IPS-NIHi7 (cell line): ENCODE results near the gene QPRT.
"Not testable (repeated sequence)": the region's sequence is repeated elsewhere in the genome, so short reads cannot be mapped to it uniquely, and the experiment has no call there.

Experiments
- DNase-seq: peaks from one replicate; pipeline ENCODE4 v3.0.0; 2012; ENCODE audit warnings: mixed read lengths; ENCODE audit errors: extremely low spot score

Gene QPRT

GRCh38 chr16:29662729-29663015 is 16.3 kb upstream of the QPRT start:
- peak; percentile 15 for DNase-seq

GRCh38 chr16:29663016-29663806 is 15.8 kb upstream of the QPRT start, which contains the start of gene SPN:
Gene SPN (plus strand): TSS chr16:29663247. CDS start chr16:29663729, 482 bp downstream.
- no peak for DNase-seq

DNA sequence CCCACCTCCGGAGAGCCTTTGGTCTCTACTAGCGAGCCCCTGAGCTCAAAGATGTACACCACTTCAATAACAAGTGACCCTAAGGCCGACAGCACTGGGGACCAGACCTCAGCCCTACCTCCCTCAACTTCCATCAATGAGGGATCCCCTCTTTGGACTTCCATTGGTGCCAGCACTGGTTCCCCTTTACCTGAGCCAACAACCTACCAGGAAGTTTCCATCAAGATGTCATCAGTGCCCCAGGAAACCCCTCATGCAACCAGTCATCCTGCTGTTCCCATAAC is 15.2 kb upstream of the QPRT start:
- DNase-seq: no peak

DNA sequence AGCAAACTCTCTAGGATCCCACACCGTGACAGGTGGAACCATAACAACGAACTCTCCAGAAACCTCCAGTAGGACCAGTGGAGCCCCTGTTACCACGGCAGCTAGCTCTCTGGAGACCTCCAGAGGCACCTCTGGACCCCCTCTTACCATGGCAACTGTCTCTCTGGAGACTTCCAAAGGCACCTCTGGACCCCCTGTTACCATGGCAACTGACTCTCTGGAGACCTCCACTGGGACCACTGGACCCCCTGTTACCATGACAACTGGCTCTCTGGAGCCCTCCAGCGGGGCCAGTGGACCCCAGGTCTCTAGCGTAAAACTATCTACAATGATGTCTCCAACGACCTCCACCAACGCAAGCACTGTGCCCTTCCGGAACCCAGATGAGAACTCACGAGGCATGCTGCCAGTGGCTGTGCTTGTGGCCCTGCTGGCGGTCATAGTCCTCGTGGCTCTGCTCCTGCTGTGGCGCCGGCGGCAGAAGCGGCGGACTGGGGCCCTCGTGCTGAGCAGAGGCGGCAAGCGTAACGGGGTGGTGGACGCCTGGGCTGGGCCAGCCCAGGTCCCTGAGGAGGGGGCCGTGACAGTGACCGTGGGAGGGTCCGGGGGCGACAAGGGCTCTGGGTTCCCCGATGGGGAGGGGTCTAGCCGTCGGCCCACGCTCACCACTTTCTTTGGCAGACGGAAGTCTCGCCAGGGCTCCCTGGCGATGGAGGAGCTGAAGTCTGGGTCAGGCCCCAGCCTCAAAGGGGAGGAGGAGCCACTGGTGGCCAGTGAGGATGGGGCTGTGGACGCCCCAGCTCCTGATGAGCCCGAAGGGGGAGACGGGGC is 14.7 kb upstream of the QPRT start:
- DNase-seq: no peak

DNA sequence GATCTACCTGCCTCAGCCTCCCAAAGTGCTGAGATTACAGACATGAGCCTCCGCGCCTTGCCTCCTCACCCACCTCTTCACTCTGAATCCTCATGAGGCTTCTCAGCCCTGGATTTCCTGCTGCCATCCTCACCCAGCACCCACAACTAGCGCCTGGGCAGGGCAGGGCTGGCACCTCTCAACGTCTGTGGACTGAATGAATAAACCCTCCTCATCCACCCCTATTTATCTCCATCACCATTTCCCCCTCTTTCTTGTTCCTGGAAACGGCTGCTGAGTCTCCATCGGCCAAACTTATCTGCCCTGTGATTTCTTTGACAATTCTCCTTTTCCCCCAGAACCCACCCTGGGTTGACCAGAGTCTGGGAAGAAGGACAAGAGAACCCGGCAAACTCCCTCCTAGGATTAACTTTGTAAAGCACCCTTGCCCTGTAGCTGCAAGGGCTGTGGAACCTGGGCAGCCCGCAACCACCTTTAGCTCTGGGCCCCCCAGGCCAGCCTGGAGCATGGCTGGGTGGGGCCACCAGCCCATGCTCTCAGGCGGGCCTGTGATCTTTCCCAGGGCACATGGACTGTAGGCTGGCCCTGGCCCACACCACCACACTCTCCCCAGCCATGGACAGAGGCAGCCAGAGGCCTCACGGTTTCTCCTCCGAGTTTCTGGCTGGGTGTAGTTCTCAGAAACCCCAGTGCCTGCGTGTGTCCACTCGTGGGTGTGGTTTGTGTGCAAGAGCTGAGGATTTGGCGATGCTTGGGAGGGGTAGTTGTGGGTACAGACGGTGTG is 13.5 kb upstream of the QPRT start:
- no peak for DNase-seq

DNA sequence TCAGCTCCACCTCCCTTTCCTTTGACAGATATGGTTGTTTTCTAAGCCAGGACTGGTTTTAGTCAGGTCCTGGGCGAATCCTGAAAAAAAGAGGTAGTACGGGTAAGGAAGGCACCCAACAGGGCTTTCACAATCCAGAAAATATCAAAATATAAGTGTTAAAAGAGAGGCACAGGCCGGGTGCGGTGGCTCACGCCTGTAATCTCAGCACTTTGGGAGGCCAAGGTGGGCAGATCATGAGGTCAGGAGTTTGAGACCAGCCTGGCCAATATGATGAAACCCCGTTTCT is 11.7 kb upstream of the QPRT start:
- DNase-seq: not testable (repeated sequence)

- no peak for DNase-seq
Measured at GRCh38 chr16:29667755-29668154, 11.2 kb upstream of the QPRT start.

DNA sequence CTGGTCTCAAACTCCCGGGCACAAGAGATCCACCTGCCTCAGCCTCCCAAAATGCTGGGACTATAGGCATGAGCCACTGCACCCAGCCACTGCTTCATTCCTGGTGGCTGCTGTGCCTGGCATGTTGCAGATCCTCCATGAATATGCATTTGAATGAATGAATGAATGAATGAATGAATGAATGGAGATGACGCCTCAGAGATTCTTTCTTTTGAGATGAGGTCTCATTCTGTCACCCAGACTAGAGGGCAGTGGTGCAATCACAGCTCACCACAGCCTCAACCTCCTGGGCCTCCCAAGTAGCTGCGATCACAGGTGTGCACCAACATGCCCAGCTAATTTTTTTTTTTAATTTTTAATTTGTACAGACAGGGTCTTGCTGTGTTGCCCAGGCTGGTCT is 10.7 kb upstream of the QPRT start:
- DNase-seq: no peak

DNA sequence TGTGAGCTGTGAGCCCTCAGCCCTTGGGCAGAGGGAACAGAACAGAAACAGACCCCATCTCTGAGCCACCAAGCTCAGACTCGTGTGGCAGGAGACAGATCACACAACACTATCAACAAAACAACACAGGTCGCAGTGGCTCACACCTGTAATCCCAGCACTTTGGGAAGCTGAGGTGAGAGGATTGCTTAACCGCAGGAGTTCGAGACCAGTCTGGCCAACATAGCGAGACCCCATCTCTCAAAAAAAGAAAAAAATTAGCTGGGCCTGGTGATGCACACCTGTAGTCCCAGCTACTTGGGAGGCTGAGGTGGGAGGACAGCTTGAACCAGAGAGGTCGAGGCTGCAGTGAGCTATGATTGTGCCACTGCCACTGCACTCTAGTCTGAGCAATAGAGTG is 5.5 kb upstream of the QPRT start:
- DNase-seq: no peak

DNA sequence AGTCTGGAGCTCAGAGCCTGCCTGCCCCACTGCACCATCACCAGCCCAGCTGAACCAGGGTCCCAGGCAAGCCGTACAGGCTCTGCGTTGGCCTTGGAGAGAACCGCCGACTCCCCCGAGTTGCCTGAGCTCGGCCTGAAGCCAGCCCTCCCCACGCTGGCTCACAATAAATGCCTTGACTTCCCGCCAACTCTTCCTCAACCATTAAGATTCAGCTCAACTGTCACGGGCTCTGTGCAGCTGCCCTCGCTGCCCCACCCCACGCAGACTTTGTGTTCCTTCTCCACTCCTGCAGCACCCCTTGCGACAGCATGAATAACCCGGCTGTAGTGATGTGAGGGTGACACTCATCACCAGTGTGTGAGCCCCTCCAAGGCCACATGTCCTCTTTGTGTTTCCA is 4.8 kb upstream of the QPRT start:
- DNase-seq: no peak

DNA sequence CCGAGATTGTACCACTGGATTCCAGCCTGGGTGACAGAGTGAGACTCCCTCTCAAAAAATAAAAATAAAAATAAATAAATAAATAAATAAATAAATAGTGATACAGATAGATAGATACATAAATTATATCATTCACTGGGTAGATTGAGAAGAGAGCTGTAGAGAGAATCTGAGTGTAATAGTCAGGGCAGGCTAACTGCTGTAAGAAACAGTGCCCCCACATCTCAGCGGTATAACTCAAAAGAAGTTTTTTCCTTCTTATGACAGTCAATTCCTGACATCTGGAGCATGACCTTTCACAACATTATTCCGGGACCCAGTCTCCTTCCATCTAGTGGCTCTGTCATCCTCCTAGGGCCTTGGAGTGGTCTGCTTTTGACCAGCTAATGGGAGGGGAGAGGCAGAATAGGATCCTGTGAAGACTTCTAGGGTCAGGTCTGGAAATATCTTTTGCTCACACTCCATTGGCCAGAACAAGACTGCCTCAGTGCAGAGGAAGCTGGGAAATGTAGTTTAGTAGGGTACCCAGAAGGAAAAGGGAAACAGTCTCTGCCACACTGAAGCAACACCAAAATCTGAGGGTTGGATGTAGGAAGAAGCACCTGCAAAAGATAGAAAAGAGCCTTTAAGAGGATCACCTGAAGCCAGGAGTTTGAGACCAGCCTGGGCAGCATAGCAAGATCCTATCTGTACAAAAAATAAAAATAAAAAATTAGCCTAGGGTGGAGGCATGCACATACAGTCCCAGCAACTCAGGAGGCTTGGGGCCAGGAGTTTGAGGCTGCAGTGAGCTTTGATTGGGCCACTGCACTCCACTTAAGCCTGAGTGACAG is 3.0 kb upstream of the QPRT start:
- DNase-seq: peak; percentile 70

DNA sequence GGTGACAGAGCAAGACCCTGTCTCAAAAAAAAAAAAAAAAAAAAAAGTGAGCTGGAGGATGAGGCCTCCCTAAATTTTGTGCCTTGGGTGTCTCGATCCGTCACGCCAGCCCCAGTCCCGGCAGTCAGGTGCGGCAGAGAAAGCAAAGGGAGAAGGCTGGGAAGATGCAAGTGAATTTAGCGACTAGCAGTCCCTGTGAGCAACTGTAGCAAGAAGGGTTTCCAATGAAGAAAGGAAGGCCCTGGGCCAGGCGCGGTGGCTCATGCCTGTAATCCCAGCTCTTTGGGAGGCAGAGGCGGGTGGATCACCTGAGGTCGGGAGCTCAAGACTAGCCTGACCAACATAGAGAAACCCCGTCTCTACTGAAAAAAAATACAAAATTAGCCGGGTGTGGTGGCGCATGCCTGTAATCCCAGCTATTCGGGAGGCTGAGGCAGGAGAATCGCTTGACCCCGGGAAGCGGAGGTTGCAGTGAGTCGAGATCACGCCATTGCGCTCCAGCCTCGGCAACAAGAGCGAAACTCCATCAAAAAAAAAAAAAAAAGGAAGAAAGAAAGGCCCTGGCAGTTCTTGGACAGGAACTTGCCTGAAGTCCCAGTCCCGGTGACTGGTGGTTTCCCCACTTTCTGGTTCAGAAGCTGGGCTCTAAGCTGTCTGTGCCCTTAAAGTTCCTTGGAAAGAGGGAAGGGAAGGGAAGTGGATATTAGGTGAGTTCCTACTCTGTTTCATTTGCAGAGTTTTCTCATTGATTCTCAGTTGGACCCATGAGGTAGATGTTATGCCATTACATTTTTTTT is 1.8 kb upstream of the QPRT start:
- DNase-seq: no peak

GRCh38 chr16:29680180-29680598 is 1.2 kb downstream of the QPRT start:
- DNase-seq: no peak

DNA sequence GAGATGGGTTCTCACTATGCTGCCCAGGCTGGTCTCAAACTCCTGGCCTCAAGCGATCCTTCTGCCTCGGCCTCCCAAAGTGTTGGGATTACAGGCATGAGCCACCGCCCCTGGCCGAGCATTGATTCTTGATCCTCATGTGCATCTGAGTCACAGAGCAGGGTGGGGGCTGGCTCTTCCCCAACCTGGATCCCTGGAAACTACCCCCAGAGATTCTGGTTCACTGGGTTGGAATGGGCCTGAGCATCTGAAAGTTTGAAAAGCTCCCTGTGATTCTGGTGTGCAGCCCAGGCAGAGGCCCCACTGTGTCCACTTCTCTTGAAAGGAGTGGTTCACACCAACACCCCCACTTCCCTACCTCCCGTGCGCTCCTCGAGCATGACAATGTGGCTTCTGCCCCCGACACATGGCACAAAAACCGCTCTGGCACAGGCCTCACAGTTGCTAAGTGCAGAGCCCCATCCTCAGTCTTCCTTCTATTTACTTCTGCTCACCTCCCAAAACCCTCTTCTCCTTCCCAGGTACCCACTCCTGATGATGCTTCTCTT is 4.6 kb downstream of the QPRT start:
- DNase-seq: no peak

- DNase-seq: no peak
Measured at GRCh38 chr16:29684679-29685078, 5.7 kb downstream of the QPRT start.

DNA sequence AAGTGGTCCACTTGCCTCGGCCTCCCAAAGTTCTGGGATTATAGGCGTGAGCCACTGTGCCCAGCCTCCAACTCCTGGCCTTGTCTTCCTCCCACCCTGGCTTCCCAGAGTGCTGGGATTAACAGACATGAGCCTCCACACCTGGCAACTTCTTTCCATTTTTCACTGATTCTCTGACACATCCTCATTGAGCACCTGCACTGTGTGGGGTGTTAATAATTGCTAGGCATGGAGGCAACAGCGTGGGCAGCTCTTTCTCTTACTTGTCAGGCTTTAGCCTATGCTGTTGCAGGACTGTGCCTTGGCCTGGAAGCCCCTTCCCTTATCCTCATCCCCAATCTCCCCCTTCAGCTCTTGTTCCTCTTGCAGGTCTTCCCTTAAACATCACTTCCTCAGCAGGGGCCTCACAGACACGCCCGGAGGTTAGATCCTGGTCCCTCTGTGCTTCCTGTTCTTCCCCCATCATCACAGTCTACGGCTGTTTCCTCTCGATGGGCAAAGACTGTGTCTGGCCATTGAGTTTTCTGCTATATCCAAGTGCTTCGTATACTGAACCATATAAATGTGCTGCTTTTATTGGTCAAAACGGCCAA is 7.9 kb downstream of the QPRT start:
- DNase-seq: no peak

DNA sequence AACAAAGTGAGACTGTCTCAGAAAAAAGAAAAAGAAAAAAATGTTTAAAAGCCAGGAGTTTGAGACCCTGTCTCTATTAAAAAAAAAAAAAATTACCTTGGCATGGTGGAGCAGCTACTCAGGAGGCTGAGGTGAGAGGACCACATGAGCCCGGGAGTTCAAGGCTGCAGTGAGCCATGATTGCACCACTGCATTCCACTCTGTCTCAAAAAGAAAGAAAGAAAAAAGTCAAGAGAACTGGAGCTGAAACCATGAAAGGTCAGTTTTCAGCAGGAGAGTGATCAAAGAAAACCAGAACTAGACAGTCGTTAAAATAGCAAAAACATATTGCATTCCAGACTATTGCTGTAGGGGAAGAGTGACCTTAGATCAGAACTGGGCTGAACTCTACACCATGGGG is 8.8 kb downstream of the QPRT start:
- DNase-seq: no peak

GRCh38 chr16:29688172-29688571 is 9.2 kb downstream of the QPRT start:
- DNase-seq: no peak

DNA sequence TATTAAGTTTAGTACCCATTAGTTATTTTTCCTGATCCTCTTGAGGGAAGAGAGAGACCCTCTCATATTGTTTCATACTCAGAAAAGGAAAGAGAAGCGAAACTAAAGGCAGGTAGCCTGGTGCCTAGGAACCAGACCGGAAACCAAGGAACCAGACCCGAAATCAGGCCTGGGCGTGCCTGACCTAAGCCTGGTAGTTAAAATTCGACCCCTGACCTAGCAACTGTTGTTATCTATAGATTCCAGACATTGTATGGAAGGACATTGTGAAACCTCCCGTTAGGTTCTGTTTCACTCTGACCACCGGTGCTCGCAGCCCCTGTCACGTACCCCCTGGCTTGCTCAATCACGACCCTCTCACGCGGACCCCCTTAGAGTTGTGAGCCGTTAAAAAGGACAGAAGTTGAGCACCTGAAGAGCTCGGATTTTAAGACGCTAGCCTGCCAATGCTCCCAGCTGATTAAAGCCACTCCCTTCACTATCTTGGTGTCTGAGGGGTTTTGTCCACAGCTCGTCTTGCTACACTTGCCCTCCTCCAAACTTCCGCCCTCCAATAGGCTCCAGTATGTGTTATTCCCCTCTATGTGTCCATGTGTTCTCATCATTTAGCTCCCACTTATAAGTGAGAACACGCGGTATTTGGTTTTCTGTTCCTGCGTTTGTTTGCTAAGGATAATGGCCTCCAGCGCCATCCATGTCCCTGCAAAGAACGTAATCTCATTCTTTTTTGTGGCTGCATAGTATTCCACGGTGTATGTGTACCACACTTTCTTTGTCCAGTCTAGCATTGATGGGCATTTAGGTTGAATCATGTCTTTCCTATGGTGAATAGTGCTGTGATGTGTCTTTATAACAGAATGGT is 10.7 kb downstream of the QPRT start:
- DNase-seq: not testable (repeated sequence)

- DNase-seq: not testable (repeated sequence)
Measured at GRCh38 chr16:29692606-29693005, 13.6 kb downstream of the QPRT start.
